ENCODE measurements around the gene CHGA.
A peak's percentile ranks its signal among the peaks of the same experiment; 100 is the strongest.

The CHGA gene

GRCh38 chr14:92903359-92903758 is 19.6 kb upstream of the CHGA start:
- DNase-seq (ENCODE audit: low read depth, low spot score): no peak

- no peak for DNase-seq (ENCODE audit: low read depth, low spot score)
Measured at GRCh38 chr14:92905667-92906066, 17.3 kb upstream of the CHGA start.

- DNase-seq (ENCODE audit: low read depth, low spot score): no peak
Measured at GRCh38 chr14:92906420-92906819, 16.5 kb upstream of the CHGA start.

GRCh38 chr14:92906823-92907222 is 16.1 kb upstream of the CHGA start:
- DNase-seq (ENCODE audit: low read depth, low spot score): no peak

- no peak for DNase-seq (ENCODE audit: low read depth, low spot score)
Measured at GRCh38 chr14:92907316-92907911, 15.5 kb upstream of the CHGA start.

- DNase-seq (ENCODE audit: low read depth, low spot score): peak; percentile 44
Measured at GRCh38 chr14:92914087-92914656, 8.8 kb upstream of the CHGA start.

GRCh38 chr14:92916201-92916600 is 6.7 kb upstream of the CHGA start:
- no peak for DNase-seq (ENCODE audit: low read depth, low spot score)

- no peak for DNase-seq (ENCODE audit: low read depth, low spot score)
Measured at GRCh38 chr14:92917041-92917940, 5.7 kb upstream of the CHGA start.

GRCh38 chr14:92917956-92918355 is 5.0 kb upstream of the CHGA start:
- DNase-seq (ENCODE audit: low read depth, low spot score): no peak

- no peak for DNase-seq (ENCODE audit: low read depth, low spot score)
Measured at GRCh38 chr14:92920001-92920400, 2.9 kb upstream of the CHGA start.

GRCh38 chr14:92922155-92922735 is 705 bp upstream of the CHGA start:
- DNase-seq (ENCODE audit: low read depth, low spot score): no peak

- DNase-seq (ENCODE audit: low read depth, low spot score): no peak
Measured at GRCh38 chr14:92923744-92924103, 774 bp downstream of the CHGA start.

GRCh38 chr14:92924247-92924646 is 1.3 kb downstream of the CHGA start:
- no peak for DNase-seq (ENCODE audit: low read depth, low spot score)

GRCh38 chr14:92925446-92925845 is 2.5 kb downstream of the CHGA start:
- no peak for DNase-seq (ENCODE audit: low read depth, low spot score)

- DNase-seq (ENCODE audit: low read depth, low spot score): no peak
Measured at GRCh38 chr14:92926180-92926845, 3.4 kb downstream of the CHGA start.

- no peak for DNase-seq (ENCODE audit: low read depth, low spot score)
Measured at GRCh38 chr14:92926931-92927330, 4.0 kb downstream of the CHGA start.

- no peak for DNase-seq (ENCODE audit: low read depth, low spot score)
Measured at GRCh38 chr14:92927349-92928257, 4.7 kb downstream of the CHGA start.

GRCh38 chr14:92928258-92928629 is 5.3 kb downstream of the CHGA start:
- DNase-seq (ENCODE audit: low read depth, low spot score): no peak

- DNase-seq (ENCODE audit: low read depth, low spot score): no peak
Measured at GRCh38 chr14:92928961-92929688, 6.2 kb downstream of the CHGA start.
